Measurements from ENCODE around the gene IL22RA2.
"Not testable (repeated sequence)": the region's sequence is repeated elsewhere in the genome, so short reads cannot be mapped to it uniquely, and the experiment has no call there.

IL22RA2 gene

GRCh38 chr6:137173501-137173900 is at the start of gene IL22RA2:
IL22RA2 (minus strand) TSS chr6:137173644; CDS start chr6:137161749, 11,895 bp downstream.
- in situ Hi-C loops (cut with HindIII; ENCODE audit: low sequenced_read_pairs), result no loop called here

GRCh38 chr6:137222381-137222780 is 48.9 kb upstream of the IL22RA2 start:
- in situ Hi-C loops (cut with HindIII; ENCODE audit: low sequenced_read_pairs), result no loop called here

GRCh38 chr6:137219664-137220252 is 46.3 kb upstream of the IL22RA2 start:
- in situ Hi-C loops (cut with HindIII; ENCODE audit: low sequenced_read_pairs), result no loop called here

- in situ Hi-C loops (cut with HindIII; ENCODE audit: low sequenced_read_pairs), result no loop called here
These were observed 45.6 kb upstream of the IL22RA2 start, which contains the start of gene IFNGR1 for GRCh38 chr6:137218917-137219663. IFNGR1 (minus strand) TSS chr6:137219385; CDS start chr6:137219327, 58 bp downstream.

- in situ Hi-C loops (cut with HindIII; ENCODE audit: low sequenced_read_pairs), result no loop called here
These were observed 45.1 kb upstream of the IL22RA2 start for GRCh38 chr6:137218473-137218916.

- in situ Hi-C loops (cut with HindIII; ENCODE audit: low sequenced_read_pairs), result no loop called here
These were observed 44.5 kb upstream of the IL22RA2 start for GRCh38 chr6:137217801-137218472.

- in situ Hi-C loops (cut with HindIII; ENCODE audit: low sequenced_read_pairs), result no loop called here
These were observed 43.6 kb upstream of the IL22RA2 start for GRCh38 chr6:137216875-137217553.

GRCh38 chr6:137216106-137216505 is 42.7 kb upstream of the IL22RA2 start:
- in situ Hi-C loops (cut with HindIII; ENCODE audit: low sequenced_read_pairs), result no loop called here

- in situ Hi-C loops (cut with HindIII; ENCODE audit: low sequenced_read_pairs), result not testable (repeated sequence)
These were observed 42.2 kb upstream of the IL22RA2 start for GRCh38 chr6:137215630-137216029.

GRCh38 chr6:137214931-137215330 is 41.5 kb upstream of the IL22RA2 start:
- in situ Hi-C loops (cut with HindIII; ENCODE audit: low sequenced_read_pairs), result no loop called here

- in situ Hi-C loops (cut with HindIII; ENCODE audit: low sequenced_read_pairs), result no loop called here
These were observed 40.4 kb upstream of the IL22RA2 start for GRCh38 chr6:137213813-137214212.

GRCh38 chr6:137213331-137213740 is 39.9 kb upstream of the IL22RA2 start:
- in situ Hi-C loops (cut with HindIII; ENCODE audit: low sequenced_read_pairs), result no loop called here

GRCh38 chr6:137211910-137212309 is 38.5 kb upstream of the IL22RA2 start:
- in situ Hi-C loops (cut with HindIII; ENCODE audit: low sequenced_read_pairs), result no loop called here

GRCh38 chr6:137210903-137211302 is 37.5 kb upstream of the IL22RA2 start:
- in situ Hi-C loops (cut with HindIII; ENCODE audit: low sequenced_read_pairs), result no loop called here

GRCh38 chr6:137208279-137208678 is 34.8 kb upstream of the IL22RA2 start:
- in situ Hi-C loops (cut with HindIII; ENCODE audit: low sequenced_read_pairs), result no loop called here

- in situ Hi-C loops (cut with HindIII; ENCODE audit: low sequenced_read_pairs), result not testable (repeated sequence)
These were observed 34.0 kb upstream of the IL22RA2 start for GRCh38 chr6:137207457-137207856.

- in situ Hi-C loops (cut with HindIII; ENCODE audit: low sequenced_read_pairs), result no loop called here
These were observed 33.1 kb upstream of the IL22RA2 start for GRCh38 chr6:137206577-137206976.

- in situ Hi-C loops (cut with HindIII; ENCODE audit: low sequenced_read_pairs), result no loop called here
These were observed 29.8 kb upstream of the IL22RA2 start for GRCh38 chr6:137203256-137203655.

- in situ Hi-C loops (cut with HindIII; ENCODE audit: low sequenced_read_pairs), result no loop called here
These were observed 28.6 kb upstream of the IL22RA2 start for GRCh38 chr6:137202078-137202477.

GRCh38 chr6:137201006-137201405 is 27.6 kb upstream of the IL22RA2 start:
- in situ Hi-C loops (cut with HindIII; ENCODE audit: low sequenced_read_pairs), result no loop called here

- in situ Hi-C loops (cut with HindIII; ENCODE audit: low sequenced_read_pairs), result no loop called here
These were observed 26.8 kb upstream of the IL22RA2 start for GRCh38 chr6:137200288-137200687.

Measured in endothelial cell of hepatic sinusoid (primary cell).